ENCODE data around the gene FOXP1. TPM values are rescaled to one million over a fixed set of nuclear protein-coding genes. Genes with fewer than 3 reads are reported as not detected.

Gene FOXP1
- total and polyA plus RNA-seq, 2 donors (not counting 1 experiment from before 2014, with no cell fraction given) = 91.1 to 508 TPM

DNA sequence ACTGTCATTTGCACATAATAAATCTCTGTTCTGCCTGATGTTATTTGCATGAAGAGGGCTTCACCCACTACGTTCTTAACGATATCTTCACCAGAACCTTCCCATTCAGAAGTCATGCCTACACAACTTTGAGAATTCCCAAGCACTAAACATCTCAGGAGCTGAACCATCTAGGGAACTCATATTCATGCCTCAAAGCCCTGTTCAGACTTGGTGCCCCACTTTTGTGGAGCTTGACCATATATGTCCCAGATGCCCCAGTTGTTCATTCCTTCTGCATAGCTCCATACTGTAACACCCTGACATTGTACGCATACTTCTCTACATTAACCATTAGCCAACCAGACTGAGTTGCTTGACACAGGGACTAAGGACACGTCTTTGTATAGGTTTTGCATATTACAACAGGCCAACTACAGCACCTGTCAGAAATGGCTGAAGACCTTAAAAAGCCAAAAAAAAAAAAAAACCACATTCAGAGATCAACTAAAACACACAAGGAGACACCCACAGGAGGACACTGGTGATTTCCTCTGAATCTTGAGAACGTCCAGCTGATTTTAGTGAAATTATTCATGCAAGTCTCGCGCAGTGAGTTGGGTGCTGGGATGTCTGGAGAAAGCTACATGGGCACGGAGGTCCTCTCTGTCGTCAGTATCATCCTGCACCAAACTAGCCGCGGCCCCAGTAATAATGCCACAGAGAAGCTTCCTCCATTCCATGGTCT lies 141.4 kb downstream of the FOXP1 start:
- Histone ChIP-seq H3K4me2 (replicated peaks; ENCODE audit: low read depth, low read length, poor library complexity, severe bottlenecking) (peak overlapping the region; percentile 73), H3K4me1 (ENCODE audit: control insufficient read depth in 2 of 2, insufficient read depth in 2 of 2, low read length in 2 of 2) (peaks cover 94 to 96% of the 10 kb centered on the region in 2 donors), H3K4me3 (ENCODE audit: control extremely low read depth in 1 of 5, extremely low read depth in 1 of 5, insufficient read depth in 1 of 5, low read depth in 2 of 5, low read length in 4 of 5) (peak overlapping the region in 4 of 5 experiments; percentile 10 to 58 (median 34)), H3K79me2 (ENCODE audit: control insufficient read depth, insufficient read depth, low read length) (peaks cover 77% of the 10 kb centered on the region), H2AFZ (ENCODE audit: insufficient read depth, low read depth, low read length, poor library complexity, severe bottlenecking) (peak overlapping the region; percentile 29), H4K20me1 (ENCODE audit: control insufficient read depth, insufficient read depth, low read length, poor library complexity, severe bottlenecking) (no peaks in the 10 kb centered on the region), H3K9ac (ENCODE audit: low read length) (peak overlapping the region; percentile 46), H3K27ac (ENCODE audit: low read length in 2 of 2) (peak overlapping the region; percentile 90 to 92), H3K36me3 (replicated peaks in 1 of 2; ENCODE audit: control extremely low read depth in 1 of 2, control insufficient read depth in 1 of 2, extremely low read depth in 1 of 2, insufficient read depth in 2 of 2, low read length in 1 of 2) (no peaks in the 10 kb centered on the region), H3K9me3 (ENCODE audit: control extremely low read depth in 1 of 3, control insufficient read depth in 2 of 3, insufficient read depth in 1 of 3, low read length in 2 of 3) (no peaks in the 10 kb centered on the region), H3K27me3 (replicated peaks in 1 of 4; ENCODE audit: control extremely low read depth in 1 of 4, control insufficient read depth in 3 of 4, insufficient read depth in 4 of 4, low read length in 3 of 4) (no peaks in the 10 kb centered on the region)
- H3K4me3 Mint-ChIP-seq = peak overlapping the region; percentile 90
- no peaks in the 10 kb centered on the region for H3K9me3 Mint-ChIP-seq (ENCODE audit: insufficient read depth)
- CTCF ChIA-PET = interaction anchor here (0.7 to 2.9 kb wide), 11 partner anchors 12 to 141 kb away, joined by 3 to 26 read pairs (median 5); partner anchors contain the start of gene FOXP1
- peak; percentile 56 for DNase-seq
- 31% methylated on average over 5 of the region's 11 CpGs for WGBS (ENCODE audit: insufficient coverage)
- no peaks in the 10 kb centered on the region for H3K27me3 Mint-ChIP-seq
- POLR2A ChIA-PET = interaction anchor here (0.6 to 4.5 kb wide), 7 partner anchors 11 to 141 kb away, joined by 3 to 22 read pairs (median 8); partner anchors contain the start of gene FOXP1
- H3K27ac Mint-ChIP-seq = peak overlapping the region; percentile 96
- peaks cover 89% of the 10 kb centered on the region for H3K4me1 Mint-ChIP-seq
- peak; percentile 14 for ATAC-seq (ENCODE audit: low read depth)
- intact Hi-C loops (cut with micrococcal nuclease) = loop anchor here (1.0 to 5.0 kb wide), 6 partner anchors 45 to 378 kb away; no protein-coding TSS in a partner anchor
- TF ChIP-seq, protein P1, sequence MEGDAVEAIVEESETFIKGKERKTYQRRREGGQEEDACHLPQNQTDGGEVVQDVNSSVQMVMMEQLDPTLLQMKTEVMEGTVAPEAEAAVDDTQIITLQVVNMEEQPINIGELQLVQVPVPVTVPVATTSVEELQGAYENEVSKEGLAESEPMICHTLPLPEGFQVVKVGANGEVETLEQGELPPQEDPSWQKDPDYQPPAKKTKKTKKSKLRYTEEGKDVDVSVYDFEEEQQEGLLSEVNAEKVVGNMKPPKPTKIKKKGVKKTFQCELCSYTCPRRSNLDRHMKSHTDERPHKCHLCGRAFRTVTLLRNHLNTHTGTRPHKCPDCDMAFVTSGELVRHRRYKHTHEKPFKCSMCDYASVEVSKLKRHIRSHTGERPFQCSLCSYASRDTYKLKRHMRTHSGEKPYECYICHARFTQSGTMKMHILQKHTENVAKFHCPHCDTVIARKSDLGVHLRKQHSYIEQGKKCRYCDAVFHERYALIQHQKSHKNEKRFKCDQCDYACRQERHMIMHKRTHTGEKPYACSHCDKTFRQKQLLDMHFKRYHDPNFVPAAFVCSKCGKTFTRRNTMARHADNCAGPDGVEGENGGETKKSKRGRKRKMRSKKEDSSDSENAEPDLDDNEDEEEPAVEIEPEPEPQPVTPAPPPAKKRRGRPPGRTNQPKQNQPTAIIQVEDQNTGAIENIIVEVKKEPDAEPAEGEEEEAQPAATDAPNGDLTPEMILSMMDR (IDR thresholded peaks at IDR 0.05) = no peak
- no peak for TF ChIP-seq EZH2 (IDR thresholded peaks at IDR 0.05; ENCODE audit: borderline replicate concordance, insufficient read depth, low read depth, low read length, poor library complexity, severe bottlenecking)

Data from B cell (primary cell).